Tibial nerve (tissue), 4 donors: ENCODE measurements around the gene AUNIP.

ENCODE experiments used
- EP300 ChIP-seq, 2 donors: sonication (generic); formaldehyde crosslinking; IDR thresholded peaks; one replicate each; pipeline ENCODE4 v1.6.1; 2017; ENCODE audit warnings: antibody characterized with exemption in 2 of 2, mild to moderate bottlenecking in 1 of 2
- POLR2A ChIP-seq, 2 donors: fragments of 450-650 bp; IDR thresholded peaks; one replicate each; pipeline ENCODE4 v1.6.1; 2017; ENCODE audit warnings: antibody characterized with exemption in 2 of 2, mild to moderate bottlenecking in 2 of 2, moderate library complexity in 2 of 2
- TF ChIP-seq, protein P1 (sequence below), 5 experiments: fragments of 200-600 bp in 3 of 5; fragments of 450-650 bp in 2 of 5; sonication (generic) in 3 of 5; IDR thresholded peaks; one replicate each; pipeline ENCODE4 v1.5.1; 2016 to 2019; ENCODE audit warnings: antibody characterized with exemption in 5 of 5, mild to moderate bottlenecking in 3 of 5, moderate library complexity in 2 of 5

DNA sequence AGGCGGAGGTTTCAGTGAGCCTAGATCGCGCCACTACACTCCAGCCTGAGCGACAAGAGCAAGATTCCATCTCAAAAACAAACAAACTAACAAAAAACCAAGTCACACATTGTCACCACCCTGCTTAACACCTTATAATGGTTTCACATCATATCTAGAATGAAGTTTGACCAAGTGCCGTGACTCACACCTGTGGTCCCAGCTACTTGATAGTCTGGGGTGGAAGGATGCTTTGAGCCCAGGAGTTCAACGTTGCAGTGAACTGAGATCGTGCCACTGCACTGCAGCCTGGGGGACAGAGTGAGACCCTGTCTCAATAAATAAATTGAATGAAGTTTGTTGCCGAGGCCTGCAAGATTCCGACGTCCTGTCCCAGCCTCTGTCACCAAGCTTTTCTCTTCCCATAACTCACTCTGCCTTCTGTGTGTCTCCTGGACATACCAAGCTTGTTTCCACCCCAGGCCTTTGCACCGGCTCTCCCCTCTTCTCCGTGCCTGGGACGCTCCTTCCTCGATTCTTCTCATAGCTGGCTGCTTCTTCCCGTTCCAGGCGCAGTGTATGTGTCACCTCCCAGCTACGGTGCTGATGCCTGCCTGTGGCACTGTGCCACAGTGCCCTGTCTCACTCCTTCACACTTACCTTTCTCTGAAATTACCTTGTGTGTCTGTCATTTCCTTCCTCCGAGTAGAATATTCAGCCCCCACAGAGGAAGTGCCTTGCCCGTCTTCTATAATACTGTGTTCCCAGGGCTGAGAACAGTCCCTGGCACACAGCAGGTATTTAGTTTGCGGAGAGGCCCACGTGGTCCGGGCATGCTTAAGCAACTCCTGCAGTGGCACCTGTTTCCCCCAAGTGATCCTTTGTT lies 63.1 kb downstream of the AUNIP start:
- TF ChIP-seq, protein P1, sequence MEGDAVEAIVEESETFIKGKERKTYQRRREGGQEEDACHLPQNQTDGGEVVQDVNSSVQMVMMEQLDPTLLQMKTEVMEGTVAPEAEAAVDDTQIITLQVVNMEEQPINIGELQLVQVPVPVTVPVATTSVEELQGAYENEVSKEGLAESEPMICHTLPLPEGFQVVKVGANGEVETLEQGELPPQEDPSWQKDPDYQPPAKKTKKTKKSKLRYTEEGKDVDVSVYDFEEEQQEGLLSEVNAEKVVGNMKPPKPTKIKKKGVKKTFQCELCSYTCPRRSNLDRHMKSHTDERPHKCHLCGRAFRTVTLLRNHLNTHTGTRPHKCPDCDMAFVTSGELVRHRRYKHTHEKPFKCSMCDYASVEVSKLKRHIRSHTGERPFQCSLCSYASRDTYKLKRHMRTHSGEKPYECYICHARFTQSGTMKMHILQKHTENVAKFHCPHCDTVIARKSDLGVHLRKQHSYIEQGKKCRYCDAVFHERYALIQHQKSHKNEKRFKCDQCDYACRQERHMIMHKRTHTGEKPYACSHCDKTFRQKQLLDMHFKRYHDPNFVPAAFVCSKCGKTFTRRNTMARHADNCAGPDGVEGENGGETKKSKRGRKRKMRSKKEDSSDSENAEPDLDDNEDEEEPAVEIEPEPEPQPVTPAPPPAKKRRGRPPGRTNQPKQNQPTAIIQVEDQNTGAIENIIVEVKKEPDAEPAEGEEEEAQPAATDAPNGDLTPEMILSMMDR (IDR thresholded peaks at IDR 0.05), result no peak
- TF ChIP-seq POLR2A (IDR thresholded peaks at IDR 0.05), result no peak
- no peak for TF ChIP-seq EP300 (IDR thresholded peaks at IDR 0.05)
